ENCODE data around the gene RNF115. TPM values are rescaled to one million over a fixed set of nuclear protein-coding genes. Genes with fewer than 3 reads are reported as not detected.
"Not testable (repeated sequence)": the region's sequence is repeated elsewhere in the genome, so short reads cannot be mapped to it uniquely, and the experiment has no call there.

The RNF115 gene
- total RNA-seq, 1 donor from 2014 or later: 8.5 TPM

DNA sequence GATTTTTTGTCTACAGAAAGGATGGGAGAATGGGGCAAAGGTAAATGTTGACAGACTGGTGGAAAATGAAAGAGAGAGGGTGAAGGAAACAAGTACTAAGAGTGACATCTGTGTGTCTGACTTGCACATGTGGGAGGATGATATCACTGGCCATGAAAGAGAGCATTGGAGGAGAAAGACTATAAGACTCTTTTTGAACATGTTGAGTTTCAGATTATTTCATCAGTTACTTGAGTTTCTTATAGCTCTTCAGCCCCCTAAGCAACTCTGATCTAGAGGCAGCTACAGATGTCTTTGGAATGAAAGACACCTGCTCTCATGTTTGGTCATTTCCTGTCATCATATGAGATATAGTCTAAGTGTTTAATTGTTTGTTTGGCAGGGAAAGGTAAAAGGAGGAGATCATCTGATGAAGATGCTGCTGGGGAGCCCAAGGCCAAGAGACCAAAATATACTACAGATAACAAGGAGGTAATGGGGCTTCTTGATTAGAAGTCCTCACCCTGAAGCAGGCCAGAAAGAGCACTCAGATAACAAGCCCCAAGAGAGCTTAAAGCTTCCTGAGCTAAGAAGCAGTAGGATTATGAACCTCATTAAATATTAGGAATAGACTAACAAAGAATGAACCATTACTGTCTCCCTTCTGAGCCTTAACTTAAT is 4.6 kb upstream of the RNF115 start:
- no peak for DNase-seq (ENCODE audit: low read depth)
- H3K36me3 ChIP-seq (ENCODE audit: control insufficient read depth, insufficient read depth, low read length): peaks cover 1% of the 10 kb centered on the region

DNA sequence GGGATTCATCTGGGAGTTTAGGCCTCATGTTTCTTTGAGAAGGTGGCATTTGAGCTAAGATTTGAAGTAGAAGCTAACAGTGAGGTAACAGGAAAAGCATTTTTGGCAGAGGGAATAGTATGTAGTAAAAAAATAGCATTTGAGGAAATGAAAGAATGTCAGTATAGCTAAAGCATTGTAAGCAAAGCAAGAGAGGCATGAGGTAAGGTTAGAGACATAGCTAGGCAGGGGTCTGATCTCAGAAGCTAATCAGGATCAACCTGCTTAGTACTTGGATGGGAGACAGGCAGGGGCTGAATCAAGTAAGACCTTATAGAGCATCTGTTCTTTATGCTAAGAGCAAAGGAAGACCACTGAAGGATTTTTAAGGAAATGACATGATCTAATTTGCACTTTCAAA is 4.1 kb upstream of the RNF115 start:
- no peak for DNase-seq (ENCODE audit: low read depth)
- Histone ChIP-seq H3K27me3 (ENCODE audit: control insufficient read depth, insufficient read depth, low read length) (no peaks in the 10 kb centered on the region), H3K4me3 (ENCODE audit: low read depth, low read length) (no peak overlapping the region), H3K36me3 (ENCODE audit: control insufficient read depth, insufficient read depth, low read length) (peaks cover 1% of the 10 kb centered on the region)
- TF ChIP-seq, protein P1, sequence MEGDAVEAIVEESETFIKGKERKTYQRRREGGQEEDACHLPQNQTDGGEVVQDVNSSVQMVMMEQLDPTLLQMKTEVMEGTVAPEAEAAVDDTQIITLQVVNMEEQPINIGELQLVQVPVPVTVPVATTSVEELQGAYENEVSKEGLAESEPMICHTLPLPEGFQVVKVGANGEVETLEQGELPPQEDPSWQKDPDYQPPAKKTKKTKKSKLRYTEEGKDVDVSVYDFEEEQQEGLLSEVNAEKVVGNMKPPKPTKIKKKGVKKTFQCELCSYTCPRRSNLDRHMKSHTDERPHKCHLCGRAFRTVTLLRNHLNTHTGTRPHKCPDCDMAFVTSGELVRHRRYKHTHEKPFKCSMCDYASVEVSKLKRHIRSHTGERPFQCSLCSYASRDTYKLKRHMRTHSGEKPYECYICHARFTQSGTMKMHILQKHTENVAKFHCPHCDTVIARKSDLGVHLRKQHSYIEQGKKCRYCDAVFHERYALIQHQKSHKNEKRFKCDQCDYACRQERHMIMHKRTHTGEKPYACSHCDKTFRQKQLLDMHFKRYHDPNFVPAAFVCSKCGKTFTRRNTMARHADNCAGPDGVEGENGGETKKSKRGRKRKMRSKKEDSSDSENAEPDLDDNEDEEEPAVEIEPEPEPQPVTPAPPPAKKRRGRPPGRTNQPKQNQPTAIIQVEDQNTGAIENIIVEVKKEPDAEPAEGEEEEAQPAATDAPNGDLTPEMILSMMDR (IDR thresholded peaks at IDR 0.05; ENCODE audit: insufficient read depth, low read length, poor library complexity, severe bottlenecking): no peak

More for the DNA sequence above, 4.6 kb upstream of the RNF115 start:
- Histone ChIP-seq H3K27me3 (ENCODE audit: control insufficient read depth, insufficient read depth, low read length) (no peaks in the 10 kb centered on the region), H3K4me3 (ENCODE audit: low read depth, low read length) (no peak overlapping the region)
- TF ChIP-seq, protein P1 (IDR thresholded peaks at IDR 0.05; ENCODE audit: insufficient read depth, low read length, poor library complexity, severe bottlenecking): no peak

DNA sequence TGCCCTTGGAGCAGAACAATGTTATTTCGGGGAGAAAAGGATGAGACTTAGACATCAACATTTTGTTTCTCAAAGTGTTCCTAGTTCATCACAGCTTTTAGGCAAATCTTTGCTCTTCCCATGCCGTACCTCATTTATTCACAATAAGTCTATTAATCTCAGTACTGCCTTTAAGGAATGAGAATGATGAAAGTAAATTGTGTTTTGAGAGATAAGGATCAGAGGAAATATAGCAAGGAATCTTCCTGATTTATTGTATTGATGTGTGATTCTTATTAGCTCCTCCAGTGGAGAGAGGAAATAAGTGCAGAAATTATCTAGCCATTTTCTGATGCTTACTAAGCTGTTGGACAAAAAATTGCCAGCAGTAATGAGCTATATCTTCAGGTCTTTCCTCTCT is 2.1 kb upstream of the RNF115 start:
- DNase-seq (ENCODE audit: low read depth): no peak
- Histone ChIP-seq H3K36me3 (ENCODE audit: control insufficient read depth, insufficient read depth, low read length) (peaks cover 1% of the 10 kb centered on the region), H3K4me3 (ENCODE audit: low read depth, low read length) (no peak overlapping the region), H3K27me3 (ENCODE audit: control insufficient read depth, insufficient read depth, low read length) (no peaks in the 10 kb centered on the region)
- TF ChIP-seq, protein P1 (IDR thresholded peaks at IDR 0.05; ENCODE audit: insufficient read depth, low read length, poor library complexity, severe bottlenecking): no peak

DNA sequence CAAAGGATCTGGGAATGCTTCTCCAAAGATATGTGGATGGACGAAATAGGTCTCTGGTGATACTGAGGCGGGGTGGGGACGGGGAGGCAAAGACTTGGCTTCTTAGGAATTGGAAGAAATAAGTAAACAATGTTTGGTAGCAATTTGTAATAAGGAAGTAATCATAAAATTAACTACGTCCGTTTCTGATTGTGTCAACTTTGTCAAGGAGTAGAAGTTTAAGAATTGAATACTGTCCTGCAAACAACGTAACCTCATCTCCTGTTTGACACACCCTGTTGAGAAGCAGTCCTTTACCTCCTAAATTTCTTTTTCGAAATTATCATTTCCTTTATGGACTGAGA is 576 bp upstream of the RNF115 start:
- no peaks in the 10 kb centered on the region for H3K27me3 ChIP-seq (ENCODE audit: control insufficient read depth, insufficient read depth, low read length)
- peaks cover 1% of the 10 kb centered on the region for H3K36me3 ChIP-seq (ENCODE audit: control insufficient read depth, insufficient read depth, low read length)
- TF ChIP-seq, protein P1 (IDR thresholded peaks at IDR 0.05; ENCODE audit: insufficient read depth, low read length, poor library complexity, severe bottlenecking): no peak
- DNase-seq (ENCODE audit: low read depth): no peak
- H3K4me3 ChIP-seq (ENCODE audit: low read depth, low read length): peak overlapping the region; percentile 96

DNA sequence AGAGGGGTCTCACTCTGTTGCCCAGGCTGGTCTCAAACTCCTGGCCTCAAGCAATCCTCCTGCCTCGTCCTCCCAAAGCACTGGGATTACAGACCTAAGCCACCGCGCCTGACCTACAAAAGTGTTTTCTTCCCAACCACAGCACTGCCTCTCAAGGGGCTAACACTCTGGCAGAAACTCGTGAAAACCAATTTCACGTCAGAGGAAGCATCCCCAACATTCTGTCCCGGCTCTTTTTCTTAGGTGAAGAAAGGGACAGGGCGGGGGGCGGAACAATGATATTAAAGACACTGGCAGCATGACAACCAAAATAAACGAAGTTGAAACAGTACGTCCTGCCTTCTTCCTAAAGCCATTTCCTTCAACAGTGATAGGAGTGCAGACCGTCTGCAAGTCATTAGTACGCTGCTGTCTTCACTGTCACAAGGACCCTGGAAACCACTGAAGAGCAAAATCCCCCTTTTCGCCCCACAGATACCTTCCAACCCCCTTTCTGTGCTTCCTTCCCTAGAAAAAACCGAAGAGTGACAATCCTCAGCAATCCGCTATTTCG is 1.0 kb downstream of the RNF115 start:
- peak overlapping the region; percentile 35 for H3K4me3 ChIP-seq (ENCODE audit: low read depth, low read length)
- not testable (repeated sequence) for DNase-seq (ENCODE audit: low read depth); H3K27me3 ChIP-seq (ENCODE audit: control insufficient read depth, insufficient read depth, low read length); H3K36me3 ChIP-seq (ENCODE audit: control insufficient read depth, insufficient read depth, low read length)

DNA sequence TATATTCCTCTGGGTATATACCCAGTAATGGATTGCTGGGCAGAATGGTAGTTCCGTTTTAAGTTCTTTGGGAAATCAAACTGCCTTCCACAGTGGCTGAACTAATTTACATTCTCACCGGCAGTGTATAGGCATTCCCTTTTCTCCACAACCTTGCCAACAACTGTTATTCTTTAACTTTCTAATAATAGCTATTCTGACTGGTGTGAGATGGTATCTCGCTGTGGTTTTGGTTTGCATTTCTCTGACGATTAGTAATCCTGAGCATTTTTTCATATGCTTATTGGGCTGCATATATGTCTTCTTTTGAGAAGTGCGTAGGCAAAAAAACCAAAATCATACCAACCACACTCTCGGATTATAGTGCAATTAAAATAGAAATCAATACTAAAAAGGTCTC is 5.8 kb downstream of the RNF115 start:
- peak; percentile 62 for DNase-seq (ENCODE audit: low read depth)
- H3K36me3 ChIP-seq (ENCODE audit: control insufficient read depth, insufficient read depth, low read length); H3K4me3 ChIP-seq (ENCODE audit: low read depth, low read length); H3K27me3 ChIP-seq (ENCODE audit: control insufficient read depth, insufficient read depth, low read length): not testable (repeated sequence)

DNA sequence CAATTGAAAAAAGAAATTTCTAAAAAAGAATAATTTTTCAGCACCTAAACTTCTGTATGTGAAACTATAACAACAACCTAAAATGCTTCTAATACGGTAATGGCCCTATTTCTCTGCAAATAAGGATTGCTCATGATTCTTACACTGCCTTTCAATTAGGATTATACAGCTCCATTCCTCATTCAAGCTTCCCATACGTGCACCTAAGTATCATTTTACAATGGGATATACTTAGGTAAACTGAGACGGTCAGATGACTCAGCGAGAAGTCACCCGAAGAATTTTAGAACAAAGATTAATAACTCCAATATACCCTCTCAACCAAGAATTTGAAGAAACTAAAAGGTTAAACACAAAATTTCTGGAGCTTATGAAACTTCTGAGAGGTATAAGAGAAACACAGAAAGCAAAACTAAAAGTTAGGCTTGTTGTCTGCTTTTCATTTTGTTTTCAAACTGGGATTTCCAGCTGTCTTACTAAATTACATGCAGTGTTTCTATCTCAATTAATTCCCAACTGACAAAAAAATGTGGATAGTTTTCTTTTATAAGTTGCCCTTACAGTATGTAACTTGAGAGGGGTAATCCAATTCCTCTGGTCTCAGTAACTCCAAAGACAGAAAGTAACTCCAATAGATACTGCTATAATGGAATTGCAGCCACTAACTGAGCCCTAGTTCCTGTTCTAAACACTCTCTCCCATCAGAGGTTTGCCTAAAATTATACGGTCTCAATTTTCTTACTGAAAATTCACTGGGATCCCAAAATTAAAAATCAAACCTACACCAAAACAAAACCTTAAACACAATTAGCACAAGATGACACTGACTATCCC is 10.7 kb downstream of the RNF115 start:
- H3K4me3 ChIP-seq (ENCODE audit: low read depth, low read length); H3K36me3 ChIP-seq (ENCODE audit: control insufficient read depth, insufficient read depth, low read length); H3K27me3 ChIP-seq (ENCODE audit: control insufficient read depth, insufficient read depth, low read length); DNase-seq (ENCODE audit: low read depth): not testable (repeated sequence)
